Naive thymus-derived CD4-positive, alpha-beta T cell (primary cell): ENCODE data around the gene SCARB2. TPM values are rescaled to one million over a fixed set of nuclear protein-coding genes. Genes with fewer than 3 reads are reported as not detected.

Experiments used
- ATAC-seq: fragments of 150-1000 bp; cut with Tn5 transposase; 2 replicates; pipeline ENCODE4 v1.10.0; 2021; ENCODE audit warnings: mild to moderate bottlenecking, moderate library complexity
- CTCF ChIA-PET: fragments of 350-600 bp; sonication (Branson Sonifier 250); formaldehyde crosslinking; loops from one replicate; lab custom pipeline; 2021; ENCODE audit warnings: antibody characterized with exemption; lab: Charles Lee
- POLR2A ChIA-PET: fragments of 350-600 bp; sonication (Branson Sonifier 250); formaldehyde crosslinking; loops from one replicate; lab custom pipeline; 2021; ENCODE audit warnings: antibody characterized with exemption, inconsistent platforms; lab: Charles Lee
- DNase-seq, 9 donors: peaks; one replicate each; pipeline versions ENCODE4 v3.0.0 to v3.0.0-alpha.2; 2020 to 2022; ENCODE audit warnings: mixed read lengths in 1 of 9
- H3K27ac ChIP-seq: one replicate; pipeline ENCODE4 v1.7.0; 2013; ENCODE audit warnings: mild to moderate bottlenecking, low read depth, low read length, moderate library complexity
- H3K27me3 ChIP-seq, 2 donors: one replicate each; pipeline ENCODE4 v1.7.0; 2013; ENCODE audit warnings: low read length in 2 of 2, mild to moderate bottlenecking in 2 of 2, moderate library complexity in 2 of 2; ENCODE audit not compliant: control insufficient read depth in 2 of 2, insufficient read depth in 2 of 2
- H3K36me3 ChIP-seq, 3 experiments: 1 replicate in 2 of 3; 2 replicates in 1 of 3; pipeline ENCODE4 v1.7.0; 2013; ENCODE audit warnings: low read length in 3 of 3, mild to moderate bottlenecking in 3 of 3, moderate library complexity in 1 of 3; ENCODE audit not compliant: insufficient read depth in 3 of 3, control insufficient read depth in 2 of 3
- H3K4me1 ChIP-seq, 2 donors: one replicate each; pipeline ENCODE4 v1.7.0; 2013; ENCODE audit warnings: low read length in 2 of 2, mild to moderate bottlenecking in 2 of 2, moderate library complexity in 1 of 2; ENCODE audit not compliant: control insufficient read depth in 2 of 2, insufficient read depth in 2 of 2
- H3K4me3 ChIP-seq: 2 replicates; pipeline ENCODE4 v1.7.0; 2013; ENCODE audit warnings: mild to moderate bottlenecking, low read length
- H3K9me3 ChIP-seq, 3 experiments: 1 replicate in 2 of 3; 2 replicates in 1 of 3; pipeline ENCODE4 v1.7.0; 2013; ENCODE audit warnings: low read length in 3 of 3; ENCODE audit not compliant: control insufficient read depth in 2 of 3
- H3K27ac Mint-ChIP-seq, 9 donors: one replicate each; pipeline ENCODE4 v1.8.0; 2020 to 2022; ENCODE audit warnings: mixed read lengths in 9 of 9, mild to moderate bottlenecking in 8 of 9, moderate library complexity in 5 of 9, inconsistent platforms in 2 of 9
- H3K27me3 Mint-ChIP-seq, 5 donors: one replicate each; pipeline ENCODE4 v1.8.0; 2021 to 2022; ENCODE audit warnings: mixed read lengths in 5 of 5, mild to moderate bottlenecking in 1 of 5
- H3K36me3 Mint-ChIP-seq, 5 donors: one replicate each; pipeline ENCODE4 v1.8.0; 2020 to 2022; ENCODE audit warnings: mixed read lengths in 5 of 5, mild to moderate bottlenecking in 3 of 5, inconsistent platforms in 1 of 5
- H3K4me1 Mint-ChIP-seq, 7 donors: one replicate each; pipeline ENCODE4 v1.8.0; 2020 to 2022; ENCODE audit warnings: mixed read lengths in 7 of 7, mild to moderate bottlenecking in 3 of 7, inconsistent platforms in 1 of 7
- H3K4me3 Mint-ChIP-seq, 10 donors: one replicate each; pipeline ENCODE4 v1.8.0; 2020 to 2022; ENCODE audit warnings: mild to moderate bottlenecking in 10 of 10, mixed read lengths in 10 of 10, moderate library complexity in 6 of 10, inconsistent platforms in 2 of 10
- H3K9me3 Mint-ChIP-seq, 11 donors: one replicate each; pipeline ENCODE4 v1.8.0; 2020 to 2022; ENCODE audit warnings: mixed read lengths in 11 of 11, mild to moderate bottlenecking in 4 of 11, inconsistent platforms in 1 of 11, moderate library complexity in 1 of 11
- intact Hi-C, 2 donors: fragments of 100-400 bp; cut with micrococcal nuclease; formaldehyde crosslinking; loops; one replicate each; pipeline ENCODE4 v1.15.1; 2023
- polyA plus RNA-seq, 2 donors: library from polyadenylated mRNA; unstranded; fragments of 300-500 nt; fragmentation: Illumina TruSeq; gene quantifications; one replicate each; pipeline ENCODE4 v1.2.3, GENCODE V29; 2021
- total RNA-seq, 6 experiments: library from RNA in 5 of 6; stranded (reverse) in 5 of 6; gene quantifications; 1 replicate in 5 of 6; 2 replicates in 1 of 6; pipeline ENCODE4 v1.2.3 and lab custom pipeline; 2021 to 2026

The SCARB2 gene
- total and polyA plus RNA-seq, 7 experiments from 2014 or later: 12.6 to 35.7 (median 26.2) TPM

DNA sequence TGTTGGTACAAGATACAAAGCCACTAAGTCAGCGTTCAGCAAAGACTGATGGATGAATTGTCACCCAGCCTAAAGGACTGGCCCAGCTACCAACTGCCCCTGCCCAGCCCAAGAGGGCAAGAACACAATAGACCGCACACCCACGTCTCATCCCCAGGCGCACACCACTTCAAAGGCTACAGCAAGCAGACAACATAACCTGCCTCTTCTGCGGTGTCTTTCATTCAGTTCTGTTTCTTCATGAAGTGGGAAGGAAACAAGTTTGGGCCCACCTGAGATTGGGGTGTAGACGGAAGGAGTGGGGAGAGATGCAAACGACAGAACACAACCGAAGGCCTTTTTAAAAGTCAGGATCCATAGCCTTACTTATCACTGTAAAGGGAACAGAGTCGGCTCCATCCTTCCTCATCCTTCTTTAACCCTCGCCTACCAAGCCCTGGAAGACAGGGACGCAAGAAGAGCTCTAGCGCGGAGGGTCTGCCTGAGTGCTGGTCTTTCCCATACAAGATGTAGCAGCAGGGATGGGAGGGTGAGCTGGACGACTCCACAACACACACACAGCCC, 691 bp downstream of the SCARB2 start:
- CTCF ChIA-PET: interaction anchor here (1.0 kb wide), 1 partner anchor 65 kb away, joined by 3 read pairs; no protein-coding TSS in a partner anchor
- intact Hi-C loops: loop anchor here (1.0 to 10.0 kb wide), 16 partner anchors 15 to 1612 kb away; partner anchors contain the start of genes NUP54 (in 2 of the 2), SDAD1 (in 2 of the 2), CCNI (in 1 of the 2) and CDKL2 (in 1 of the 2)
- peak overlapping the region; percentile 85 for H3K27ac ChIP-seq
- peaks cover 21 to 40% of the 10 kb centered on the region in 2 donors for H3K4me1 ChIP-seq
- no peaks in the 10 kb centered on the region for H3K36me3 ChIP-seq
- H3K27me3 ChIP-seq: no peaks in the 10 kb centered on the region
- POLR2A ChIA-PET: interaction anchor here (0.9 to 3.4 kb wide), 5 partner anchors 13 to 1643 kb away, joined by 3 to 14 read pairs (median 5); partner anchors contain the start of gene NUP54
- no peaks in the 10 kb centered on the region for H3K9me3 ChIP-seq
- Mint-ChIP-seq H3K4me3 (peak overlapping the region; percentile 86 to 96 (median 90)), H3K4me1 (peaks cover 41 to 77% (median 73%) of the 10 kb centered on the region in 7 donors), H3K9me3 (no peaks in the 10 kb centered on the region), H3K36me3 (peaks cover 0 to 4% (median 0%) of the 10 kb centered on the region in 5 donors), H3K27me3 (peaks cover 0 to 24% (median 0%) of the 10 kb centered on the region in 5 donors), H3K27ac (peak overlapping the region; percentile 81 to 97 (median 94))
- peak overlapping the region; percentile 76 for H3K4me3 ChIP-seq
- peak; percentile 48 for ATAC-seq
- peak in 8 of 9 donors; percentile 38 to 80 (median 74) for DNase-seq

DNA sequence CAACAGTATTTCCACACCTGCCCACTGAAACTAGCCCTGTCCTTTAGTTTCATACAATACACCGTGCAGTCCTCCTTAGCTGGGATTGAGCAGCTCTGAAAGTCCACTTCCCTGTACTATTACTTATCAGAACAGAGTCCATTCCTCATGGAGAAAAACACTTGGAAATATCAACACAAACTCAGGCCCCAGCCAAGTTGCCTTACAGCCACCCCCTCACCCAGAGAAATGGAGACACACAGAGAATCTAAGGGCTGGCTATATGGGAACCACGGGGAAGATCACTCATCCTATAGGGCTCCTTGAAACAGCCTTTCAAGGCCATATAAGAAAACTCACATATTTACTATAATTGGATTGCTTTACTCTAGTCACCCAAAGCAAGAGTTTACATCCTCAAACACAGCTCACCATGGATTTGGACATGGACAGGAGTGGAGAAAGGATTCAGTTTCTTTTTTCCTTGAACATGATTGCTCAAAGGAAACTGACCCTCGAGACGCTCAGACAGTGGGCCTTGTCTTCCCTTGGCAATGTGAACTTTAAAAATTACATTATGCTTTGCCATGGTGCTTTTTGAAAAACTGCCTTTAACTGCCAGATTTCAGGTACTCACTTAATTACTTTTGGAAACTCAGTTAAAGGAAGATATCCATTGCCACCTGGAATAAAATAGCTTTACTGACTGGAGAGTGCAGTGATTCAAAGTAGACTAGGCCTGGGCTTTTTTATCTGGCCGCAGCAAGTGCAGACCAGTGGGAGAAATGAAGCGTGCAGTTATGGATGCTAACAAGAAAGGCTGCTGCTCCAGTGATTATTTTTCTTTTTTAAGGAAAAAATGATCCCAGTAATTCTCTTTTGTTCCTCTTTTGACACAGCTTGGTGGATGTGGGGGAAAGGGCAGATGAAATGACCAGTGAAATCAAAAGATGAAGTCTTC, 1.6 kb downstream of the SCARB2 start:
- intact Hi-C loops: loop anchor here (1.0 to 10.0 kb wide), 13 partner anchors 14 to 1613 kb away; partner anchors contain the start of genes SDAD1 (in 2 of the 2), CCNI (in 1 of the 2), CDKL2 (in 1 of the 2) and G3BP2 (in 1 of the 2)
- DNase-seq: no peak
- Mint-ChIP-seq H3K4me3 (peak overlapping the region; percentile 86 to 96 (median 90)), H3K27me3 (peaks cover 0 to 18% (median 0%) of the 10 kb centered on the region in 5 donors), H3K4me1 (peaks cover 41 to 86% (median 79%) of the 10 kb centered on the region in 7 donors), H3K9me3 (no peaks in the 10 kb centered on the region), H3K27ac (peak overlapping the region; percentile 81 to 97 (median 94)), H3K36me3 (peaks cover 0 to 4% (median 0%) of the 10 kb centered on the region in 5 donors)
- ChIA-PET CTCF (interaction anchor here (1.1 to 1.2 kb wide), 2 partner anchors 28 to 33 kb away, joined by 3 read pairs; no protein-coding TSS in a partner anchor), POLR2A (interaction anchor here (1.0 to 3.4 kb wide), 4 partner anchors 9 to 63 kb away, joined by 3 to 14 read pairs (median 4); partner anchors contain the start of gene NUP54)
- no peaks in the 10 kb centered on the region for H3K9me3 ChIP-seq
- peaks cover 21 to 40% of the 10 kb centered on the region in 2 donors for H3K4me1 ChIP-seq
- peak overlapping the region; percentile 76 for H3K4me3 ChIP-seq
- peak overlapping the region; percentile 85 for H3K27ac ChIP-seq
- ATAC-seq: no peak
- no peaks in the 10 kb centered on the region for H3K27me3 ChIP-seq
- H3K36me3 ChIP-seq: no peaks in the 10 kb centered on the region

DNA sequence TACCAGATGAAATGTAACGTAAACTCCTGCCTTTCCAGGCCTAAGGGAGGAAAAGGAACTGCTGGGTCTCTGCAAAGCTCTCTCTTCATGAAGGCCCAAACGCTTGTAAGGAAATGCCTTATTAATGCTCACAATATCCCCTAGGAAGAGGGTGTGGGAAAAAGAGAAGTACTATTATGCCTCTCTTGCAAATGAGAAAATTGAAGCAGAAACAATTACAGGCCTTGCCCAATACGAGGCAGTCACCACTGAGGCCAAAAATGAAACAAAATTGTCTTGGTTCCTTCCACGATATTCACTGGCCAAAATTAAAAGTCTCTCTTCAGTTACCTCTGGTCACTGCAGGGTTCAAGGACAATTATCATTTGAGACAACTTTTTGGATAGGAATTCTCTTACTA, 3.2 kb downstream of the SCARB2 start:
- POLR2A ChIA-PET: no interaction called here
- CTCF ChIA-PET: interaction anchor here (0.9 to 1.1 kb wide), 2 partner anchors 31 kb away, joined by 3 to 4 read pairs; no protein-coding TSS in a partner anchor
- Mint-ChIP-seq H3K9me3 (no peaks in the 10 kb centered on the region), H3K36me3 (peaks cover 0 to 4% (median 0%) of the 10 kb centered on the region in 5 donors), H3K27me3 (peaks cover 0 to 7% (median 0%) of the 10 kb centered on the region in 5 donors), H3K27ac (peak overlapping the region in 6 of 9 donors; percentile 2 to 68 (median 23)), H3K4me3 (peak overlapping the region in 1 of 10 donors; percentile 29), H3K4me1 (peaks cover 43 to 90% (median 77%) of the 10 kb centered on the region in 7 donors)
- Histone ChIP-seq H3K36me3 (no peaks in the 10 kb centered on the region), H3K9me3 (no peaks in the 10 kb centered on the region), H3K4me1 (peaks cover 21 to 40% of the 10 kb centered on the region in 2 donors), H3K27me3 (no peaks in the 10 kb centered on the region), H3K4me3 (no peak overlapping the region), H3K27ac (no peak overlapping the region)
- intact Hi-C loops: loop anchor here (5.0 to 10.0 kb wide), 7 partner anchors 216 to 1614 kb away; partner anchors contain the start of genes SDAD1 (in 2 of the 2), CCNI (in 1 of the 2), CDKL2 (in 1 of the 2) and G3BP2 (in 1 of the 2)
- ATAC-seq (no peak), DNase-seq (no peak)

DNA sequence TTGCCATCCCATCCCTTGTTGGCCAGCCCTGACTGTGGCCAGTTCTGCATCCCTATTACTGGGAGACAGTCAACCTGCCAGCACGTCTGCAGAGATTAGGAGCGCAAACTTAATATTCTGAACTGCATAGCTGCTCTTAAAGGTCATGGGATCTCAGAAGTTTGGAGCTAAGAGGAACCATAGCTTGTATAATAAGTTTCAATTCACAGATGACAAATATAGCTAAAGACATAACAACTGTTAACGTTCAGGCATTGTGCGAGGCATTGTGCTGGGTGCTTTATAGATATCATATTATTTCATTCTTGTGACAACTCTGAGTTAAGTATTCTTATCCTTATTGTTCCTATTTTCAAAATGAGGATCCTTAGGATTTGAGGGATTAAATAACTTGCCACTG, 3.7 kb downstream of the SCARB2 start:
- Mint-ChIP-seq H3K36me3 (peaks cover 0 to 4% (median 0%) of the 10 kb centered on the region in 5 donors), H3K4me3 (no peak overlapping the region), H3K4me1 (peaks cover 40 to 86% (median 72%) of the 10 kb centered on the region in 7 donors), H3K27me3 (peaks cover 0 to 3% (median 0%) of the 10 kb centered on the region in 5 donors), H3K9me3 (no peaks in the 10 kb centered on the region), H3K27ac (peak overlapping the region in 5 of 9 donors; percentile 2 to 37 (median 26))
- H3K4me3 ChIP-seq: no peak overlapping the region
- no peaks in the 10 kb centered on the region for H3K36me3 ChIP-seq
- intact Hi-C loops: loop anchor here (5.0 to 10.0 kb wide), 7 partner anchors 215 to 1615 kb away; partner anchors contain the start of genes SDAD1 (in 2 of the 2), CCNI (in 1 of the 2), CDKL2 (in 1 of the 2) and G3BP2 (in 1 of the 2)
- H3K9me3 ChIP-seq: no peaks in the 10 kb centered on the region
- no peaks in the 10 kb centered on the region for H3K27me3 ChIP-seq
- no peak for ATAC-seq
- no peak for DNase-seq
- ChIA-PET POLR2A (interaction anchor here (2.0 kb wide), 1 partner anchor 10 kb away, joined by 6 read pairs; no protein-coding TSS in a partner anchor), CTCF (interaction anchor here (0.6 to 1.1 kb wide), 3 partner anchors 10 to 293 kb away, joined by 3 to 4 read pairs (median 3); no protein-coding TSS in a partner anchor)
- peaks cover 16 to 35% of the 10 kb centered on the region in 2 donors for H3K4me1 ChIP-seq
- H3K27ac ChIP-seq: no peak overlapping the region

DNA sequence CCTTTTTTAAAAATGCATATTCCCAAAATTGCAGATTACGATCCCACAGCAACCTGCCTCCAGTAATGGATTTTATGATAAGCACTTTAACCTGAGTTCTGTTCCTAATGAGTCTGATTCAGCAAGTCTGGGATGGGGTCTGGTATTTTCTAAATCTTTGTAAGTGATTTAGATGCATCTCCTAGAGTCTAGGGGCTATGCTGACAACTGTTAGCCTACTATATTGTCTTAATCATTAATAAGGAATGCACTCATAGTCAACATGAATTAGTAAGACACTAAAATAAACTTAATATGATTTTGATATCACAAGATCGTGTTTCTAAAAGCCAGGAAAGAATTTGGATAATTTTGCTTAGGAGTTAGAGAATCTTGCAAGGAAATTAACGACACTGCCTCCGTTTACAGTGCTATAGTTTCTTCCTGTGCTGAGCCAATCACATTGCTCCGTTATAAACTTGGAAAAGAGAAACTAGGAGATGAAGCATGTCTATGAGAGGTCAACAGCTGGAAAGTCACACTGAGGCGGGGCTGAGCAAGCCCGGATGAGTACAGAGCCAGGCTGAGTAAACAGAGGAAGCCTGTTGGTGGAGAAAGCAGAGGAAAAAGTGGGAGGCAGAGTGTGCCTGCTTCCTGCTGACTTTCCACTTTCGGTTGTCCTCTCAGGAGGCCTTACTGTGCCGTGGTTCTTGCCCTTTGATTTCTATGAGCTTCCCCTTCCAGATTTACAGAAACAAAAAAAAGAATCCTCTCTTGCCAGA, 5.4 kb downstream of the SCARB2 start:
- no peak for DNase-seq
- H3K27me3 ChIP-seq: no peaks in the 10 kb centered on the region
- H3K9me3 ChIP-seq: no peaks in the 10 kb centered on the region
- no peak for ATAC-seq
- intact Hi-C loops: no loop called here
- H3K4me1 ChIP-seq: peaks cover 7 to 29% of the 10 kb centered on the region in 2 donors
- H3K27ac ChIP-seq: no peak overlapping the region
- H3K4me1 Mint-ChIP-seq: peaks cover 28 to 90% (median 70%) of the 10 kb centered on the region in 7 donors
- H3K27ac Mint-ChIP-seq: peak overlapping the region in 7 of 9 donors; percentile 6 to 75 (median 19)
- peaks cover 0 to 8% (median 0%) of the 10 kb centered on the region in 5 donors for H3K36me3 Mint-ChIP-seq
- no peaks in the 10 kb centered on the region for H3K36me3 ChIP-seq
- no peaks in the 10 kb centered on the region for H3K27me3 Mint-ChIP-seq
- no peak overlapping the region for H3K4me3 ChIP-seq
- ChIA-PET POLR2A (interaction anchor here (2.0 kb wide), 1 partner anchor 9 kb away, joined by 6 read pairs; no protein-coding TSS in a partner anchor), CTCF (interaction anchor here (0.6 kb wide), 1 partner anchor 887 kb away, joined by 3 read pairs; no protein-coding TSS in a partner anchor)
- H3K9me3 Mint-ChIP-seq: no peaks in the 10 kb centered on the region
- H3K4me3 Mint-ChIP-seq: peak overlapping the region in 4 of 10 donors; percentile 2 to 32 (median 20)
